DOHH2 (cell line): ENCODE data around the gene PDHB.

Source experiments
- CTCF ChIP-seq: fragments of 200-600 bp; sonication (generic); IDR thresholded peaks from one replicate; pipeline ENCODE4 v1.5.1; 2014; ENCODE audit warnings: antibody characterized with exemption, mild to moderate bottlenecking, low read depth, low read length; ENCODE audit not compliant: poor library complexity, severe bottlenecking
- EZH2phosphoT487 ChIP-seq: fragments of 200-600 bp; sonication (generic); IDR thresholded peaks from 2 replicates; pipeline ENCODE4 v1.6.1; 2017; ENCODE audit warnings: borderline replicate concordance, mild to moderate bottlenecking, antibody characterized with exemption, low read length, moderate library complexity, mixed read lengths

- TF ChIP-seq CTCF (no peak), EZH2phosphoT487 (no peak)
Observed at GRCh38 chr3:58469096-58469495, 35.5 kb upstream of the PDHB start.
